GDM1 (cell line): ENCODE results near the gene DIDO1.
"Not testable (repeated sequence)": the region's sequence is repeated elsewhere in the genome, so short reads cannot be mapped to it uniquely, and the experiment has no call there.

Experiments used
- DNase-seq: peaks from one replicate; lab custom pipeline; 2025; lab: John Stamatoyannopoulos, UW

DIDO1 gene

GRCh38 chr20:62962891-62963613 lies 36.7 kb upstream of the DIDO1 start:
- no peak for DNase-seq

- DNase-seq = no peak
Measured at GRCh38 chr20:62962221-62962879, 36.0 kb upstream of the DIDO1 start.

- no peak for DNase-seq
Measured at GRCh38 chr20:62961799-62962198, 35.5 kb upstream of the DIDO1 start.

- DNase-seq = no peak
Measured at GRCh38 chr20:62961310-62961783, 35.0 kb upstream of the DIDO1 start.

GRCh38 chr20:62960446-62961309 lies 34.4 kb upstream of the DIDO1 start:
- DNase-seq = not testable (repeated sequence)

GRCh38 chr20:62959998-62960436 lies 33.7 kb upstream of the DIDO1 start:
- DNase-seq = no peak

- no peak for DNase-seq
Measured at GRCh38 chr20:62959101-62959971, 33.0 kb upstream of the DIDO1 start.

- no peak for DNase-seq
Measured at GRCh38 chr20:62958388-62959100, 32.2 kb upstream of the DIDO1 start.

GRCh38 chr20:62957136-62958117 lies 31.1 kb upstream of the DIDO1 start:
- no peak for DNase-seq

- DNase-seq = no peak
Measured at GRCh38 chr20:62956387-62957135, 30.3 kb upstream of the DIDO1 start.

GRCh38 chr20:62955519-62956386 lies 29.4 kb upstream of the DIDO1 start:
- DNase-seq = no peak

- peak; percentile 96 for DNase-seq
Measured at GRCh38 chr20:62953839-62954703, 27.8 kb upstream of the DIDO1 start.

GRCh38 chr20:62952968-62953838 lies 26.9 kb upstream of the DIDO1 start:
- DNase-seq = no peak

- peak; percentile 73 for DNase-seq
Measured at GRCh38 chr20:62952373-62952967, 26.2 kb upstream of the DIDO1 start, which contains the start of gene SLC17A9. Gene SLC17A9, plus strand, starts transcription at chr20:62952709. Its CDS starts 122 bp downstream, at chr20:62952831.

- no peak for DNase-seq
Measured at GRCh38 chr20:62951896-62952372, 25.6 kb upstream of the DIDO1 start.
